ENCODE results near the gene EXD3.
"Not testable (repeated sequence)": the region's sequence is repeated elsewhere in the genome, so short reads cannot be mapped to it uniquely, and the experiment has no call there.

Gene EXD3

DNA sequence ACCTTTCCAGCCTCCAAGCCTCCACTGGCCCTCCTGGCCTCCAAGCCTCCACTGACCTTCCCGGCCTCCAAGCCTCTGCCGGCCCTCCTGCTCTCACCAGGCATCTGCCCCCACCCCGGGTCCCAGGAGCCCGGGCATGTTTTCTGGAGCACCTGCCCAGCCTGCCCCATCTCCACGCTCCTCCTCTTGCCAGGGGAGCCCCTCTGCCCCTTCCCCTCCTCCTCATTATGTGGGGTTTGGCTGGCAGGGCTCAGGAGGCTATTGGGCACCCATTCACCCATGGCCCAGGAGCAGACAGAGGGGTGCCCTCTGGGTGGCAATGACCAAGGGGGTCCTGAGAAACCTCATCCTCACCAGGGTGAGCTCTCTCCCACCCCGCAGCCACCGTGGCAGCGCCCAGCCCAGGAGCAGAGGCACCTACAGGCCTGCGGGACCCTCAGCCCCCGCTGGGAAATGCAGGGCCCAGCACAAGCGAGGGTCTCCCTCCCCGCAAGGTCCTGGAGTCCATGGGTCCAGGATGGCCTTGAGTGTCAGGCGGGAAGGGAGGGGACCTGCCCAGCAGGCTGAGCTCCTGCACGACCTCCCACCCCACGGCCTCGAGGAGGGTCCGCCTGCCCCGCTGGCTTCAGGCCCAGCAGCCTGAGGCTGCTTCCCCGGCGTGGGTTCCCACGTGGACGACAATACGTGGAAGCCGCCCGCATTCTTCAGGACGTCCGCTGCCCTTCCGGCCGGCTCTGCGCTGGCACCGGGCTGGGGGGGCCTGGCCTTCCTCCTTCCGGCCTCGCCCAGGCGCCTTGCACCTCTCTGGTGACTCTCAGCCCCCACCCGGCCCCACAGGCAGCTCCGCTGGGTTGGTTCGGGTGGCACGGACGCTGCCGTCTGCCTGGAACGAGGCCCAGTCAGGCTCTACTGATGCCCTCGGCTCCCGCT is 69.5 kb downstream of the EXD3 start:
- DNase-seq: no peak

GRCh38 chr9:137352511-137353222 is 70.3 kb downstream of the EXD3 start:
- no peak for TF ChIP-seq GATA1 (IDR thresholded peaks at IDR 0.05; ENCODE audit: low read depth, low read length)
- no peak for TF ChIP-seq POLR2A (IDR thresholded peaks at IDR 0.05; ENCODE audit: low read length)
- DNase-seq: no peak

More for the DNA sequence above, 69.5 kb downstream of the EXD3 start:
- TF ChIP-seq POLR2A (IDR thresholded peaks at IDR 0.05; ENCODE audit: low read length): no peak
- no peak for TF ChIP-seq GATA1 (IDR thresholded peaks at IDR 0.05; ENCODE audit: low read depth, low read length)

DNA sequence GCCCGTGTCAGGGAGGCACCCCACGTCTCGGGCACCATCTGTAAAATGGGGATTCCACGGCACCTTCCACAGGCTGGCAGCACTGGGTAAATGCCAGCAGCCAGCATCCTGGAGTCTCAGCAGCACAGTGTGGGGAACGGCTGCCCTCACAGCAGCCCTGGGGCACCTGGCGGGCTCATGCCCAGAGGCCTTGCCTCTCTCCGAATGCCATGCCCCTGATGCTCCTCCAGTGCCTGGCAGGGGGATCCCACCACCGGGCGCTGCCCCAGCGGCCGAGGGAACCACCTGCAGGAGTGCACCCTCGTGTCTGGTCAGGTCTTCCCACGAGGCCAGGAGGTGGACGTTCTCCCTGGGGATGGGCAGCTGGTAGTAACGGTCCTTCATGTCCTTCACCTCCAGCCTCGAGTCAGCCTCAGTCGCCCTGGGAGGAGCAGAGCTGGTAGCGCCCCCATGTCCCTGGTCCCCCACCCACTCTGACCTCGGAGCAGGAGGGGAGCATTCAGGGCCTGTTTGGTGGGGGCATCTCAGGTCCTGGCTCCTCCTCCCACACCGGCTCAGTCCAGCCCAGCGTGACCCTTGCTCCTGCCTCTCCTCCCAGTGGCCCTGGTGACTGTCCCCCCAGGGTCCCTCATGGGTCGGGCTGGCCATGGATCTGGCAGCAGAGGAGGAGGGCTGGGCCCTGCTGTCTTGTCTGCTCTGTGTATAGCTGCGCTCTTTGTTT is 71.0 kb downstream of the EXD3 start:
- TF ChIP-seq GATA1 (IDR thresholded peaks at IDR 0.05; ENCODE audit: low read depth, low read length) (no peak), POLR2A (IDR thresholded peaks at IDR 0.05; ENCODE audit: low read length) (no peak)
- no peak for DNase-seq

- TF ChIP-seq POLR2A (IDR thresholded peaks at IDR 0.05; ENCODE audit: low read length) (no peak), GATA1 (IDR thresholded peaks at IDR 0.05; ENCODE audit: low read depth, low read length) (no peak)
- DNase-seq: no peak
These were observed 72.0 kb downstream of the EXD3 start for GRCh38 chr9:137350696-137351584.

DNA sequence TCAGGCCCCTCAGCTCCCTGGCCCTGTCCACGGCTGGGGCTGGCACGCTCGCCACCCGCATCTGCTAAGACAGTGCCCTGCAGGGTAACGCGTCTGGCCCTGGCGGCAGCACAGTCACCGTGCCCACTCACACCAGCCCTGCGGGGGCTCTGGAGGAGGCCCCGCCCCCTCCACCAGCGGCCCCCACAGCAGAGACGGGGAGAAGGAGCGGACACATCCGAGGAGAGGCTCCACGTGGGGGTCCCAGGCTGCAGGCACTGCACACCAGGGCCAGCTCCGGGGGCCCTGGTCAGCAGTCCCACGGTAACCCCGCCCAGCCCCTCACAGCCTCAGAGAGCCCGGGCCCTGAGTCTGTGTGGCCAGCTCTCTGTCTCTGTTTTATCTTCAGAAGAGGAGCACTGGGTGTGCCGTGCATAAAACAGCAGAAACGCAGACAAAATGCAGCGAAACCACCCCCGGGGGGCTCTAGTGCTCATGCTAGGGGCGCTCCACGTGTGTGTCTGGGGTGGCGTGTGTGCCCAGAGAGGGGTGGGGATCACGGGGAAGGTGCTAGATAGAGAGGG is 73.4 kb downstream of the EXD3 start:
- no peak for TF ChIP-seq GATA1 (IDR thresholded peaks at IDR 0.05; ENCODE audit: low read depth, low read length)
- no peak for TF ChIP-seq POLR2A (IDR thresholded peaks at IDR 0.05; ENCODE audit: low read length)
- DNase-seq: no peak

DNA sequence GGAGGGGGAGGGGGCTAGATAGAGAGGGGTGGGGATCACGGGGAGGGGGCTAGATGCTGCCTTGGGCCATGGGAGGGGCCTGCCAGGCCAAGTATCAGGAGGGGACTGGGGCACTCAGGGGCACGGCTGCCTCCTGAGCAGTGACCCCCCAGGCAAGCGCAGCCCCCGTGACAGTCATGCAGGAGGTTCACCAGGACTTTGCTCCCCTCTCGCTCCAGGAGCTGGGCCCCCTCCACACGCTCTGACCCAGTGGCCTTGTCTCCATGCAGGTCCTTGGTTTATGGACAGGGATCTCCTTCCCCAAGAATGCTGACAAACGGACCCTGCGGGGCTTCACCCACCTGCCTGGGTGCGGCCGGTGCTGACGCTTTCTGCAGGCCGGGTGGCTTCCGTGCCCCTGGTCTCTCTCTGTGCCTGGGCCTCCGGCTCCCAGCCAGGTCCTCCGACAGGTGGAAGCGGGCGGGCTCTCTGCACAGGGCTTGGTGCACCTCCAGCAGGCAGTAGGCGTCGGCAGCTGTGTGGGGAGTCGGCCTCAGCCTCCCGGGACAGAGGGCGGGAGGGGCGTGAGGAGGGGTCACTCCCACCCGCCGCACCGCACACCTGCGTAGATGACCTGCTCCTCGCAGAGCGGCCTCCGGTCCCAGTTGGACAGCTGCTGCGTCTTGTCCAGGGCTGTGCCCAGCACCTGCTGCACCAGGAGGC is 74.0 kb downstream of the EXD3 start:
- no peak for TF ChIP-seq POLR2A (IDR thresholded peaks at IDR 0.05; ENCODE audit: low read length)
- no peak for DNase-seq

GRCh38 chr9:137347928-137348327 is 75.0 kb downstream of the EXD3 start:
- DNase-seq: no peak
- TF ChIP-seq POLR2A (IDR thresholded peaks at IDR 0.05; ENCODE audit: low read length): no peak
- TF ChIP-seq GATA1 (IDR thresholded peaks at IDR 0.05; ENCODE audit: low read depth, low read length): no peak

DNA sequence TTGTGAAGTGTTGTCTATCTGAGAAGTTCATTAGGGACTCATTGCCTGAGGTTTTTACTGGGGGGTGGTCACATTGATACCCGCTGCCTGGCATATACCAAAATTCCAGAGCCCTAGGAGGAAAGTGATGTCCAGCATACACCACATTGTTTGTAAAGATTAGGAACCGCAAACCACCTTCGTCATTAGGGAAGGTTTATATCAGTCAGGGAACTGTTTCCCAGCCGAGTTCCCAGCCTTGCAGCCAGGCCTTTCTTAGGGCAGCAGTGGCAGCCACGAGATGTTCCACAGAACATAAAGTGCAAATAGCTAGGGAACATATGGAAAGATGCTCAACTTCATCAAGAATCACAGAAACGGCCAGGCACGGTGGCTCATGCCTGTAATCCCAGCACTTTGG is 80.5 kb downstream of the EXD3 start:
- no peak for DNase-seq
- TF ChIP-seq GATA1 (IDR thresholded peaks at IDR 0.05; ENCODE audit: low read depth, low read length) (no peak), POLR2A (IDR thresholded peaks at IDR 0.05; ENCODE audit: low read length) (no peak)

GRCh38 chr9:137341227-137341626 is 81.7 kb downstream of the EXD3 start:
- TF ChIP-seq POLR2A (IDR thresholded peaks at IDR 0.05; ENCODE audit: low read length) (no peak), GATA1 (IDR thresholded peaks at IDR 0.05; ENCODE audit: low read depth, low read length) (no peak)
- no peak for DNase-seq

DNA sequence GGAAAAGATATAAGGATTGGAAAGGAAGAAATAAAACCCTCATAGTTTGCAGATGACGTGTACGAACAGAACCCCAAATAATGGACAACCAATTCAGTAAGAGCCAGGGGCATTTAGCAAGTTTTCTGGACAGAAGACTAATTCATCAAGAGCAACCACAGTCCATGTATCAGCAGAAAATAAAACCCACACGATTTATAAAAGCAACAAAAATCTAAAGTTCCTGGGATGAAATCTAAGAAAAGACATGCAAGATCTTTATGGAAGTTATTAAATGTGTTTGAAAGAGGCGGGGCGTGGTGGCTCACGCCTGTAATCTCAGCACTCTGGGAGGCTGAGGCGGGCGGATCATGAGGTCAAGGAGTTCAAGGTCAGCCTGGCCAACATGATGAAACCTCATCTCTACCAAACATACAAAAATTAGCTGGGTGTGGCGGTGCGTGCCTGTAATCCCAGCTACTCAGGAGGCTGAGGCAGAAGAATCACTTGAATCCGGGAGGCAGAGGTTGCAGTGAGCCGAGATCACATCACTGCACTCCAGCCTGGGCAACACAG is 83.0 kb downstream of the EXD3 start:
- not testable (repeated sequence) for DNase-seq

- no peak for DNase-seq
- TF ChIP-seq POLR2A (IDR thresholded peaks at IDR 0.05; ENCODE audit: low read length): no peak
- TF ChIP-seq GATA1 (IDR thresholded peaks at IDR 0.05; ENCODE audit: low read depth, low read length): no peak
These were observed 83.7 kb downstream of the EXD3 start for GRCh38 chr9:137339045-137339907.
